HCEC 1CT (cell line): ENCODE data around the gene SERPINB1.
"Not testable (repeated sequence)": the region's sequence is repeated elsewhere in the genome, so short reads cannot be mapped to it uniquely, and the experiment has no call there.

ENCODE experiments used
- DNase-seq: peaks from one replicate; pipeline ENCODE4 v3.0.0-alpha.2; 2017

Gene SERPINB1

GRCh38 chr6:2810092-2810671 lies 31.5 kb downstream of the SERPINB1 start:
- no peak for DNase-seq

GRCh38 chr6:2809015-2809414 lies 32.6 kb downstream of the SERPINB1 start:
- no peak for DNase-seq

- DNase-seq = no peak
Observed at GRCh38 chr6:2807342-2808090, 34.1 kb downstream of the SERPINB1 start.

- no peak for DNase-seq
Observed at GRCh38 chr6:2806644-2807043, 35.0 kb downstream of the SERPINB1 start.

GRCh38 chr6:2805031-2805430 lies 36.6 kb downstream of the SERPINB1 start:
- DNase-seq = no peak

- no peak for DNase-seq
Observed at GRCh38 chr6:2804516-2804915, 37.1 kb downstream of the SERPINB1 start.

- DNase-seq = no peak
Observed at GRCh38 chr6:2803731-2804429, 37.8 kb downstream of the SERPINB1 start.

- no peak for DNase-seq
Observed at GRCh38 chr6:2802521-2803060, 39.1 kb downstream of the SERPINB1 start.

GRCh38 chr6:2801687-2802086 lies 40.0 kb downstream of the SERPINB1 start:
- DNase-seq = not testable (repeated sequence)

GRCh38 chr6:2800552-2801316 lies 40.9 kb downstream of the SERPINB1 start:
- DNase-seq = no peak

- DNase-seq = no peak
Observed at GRCh38 chr6:2799936-2800527, 41.6 kb downstream of the SERPINB1 start.

- DNase-seq = no peak
Observed at GRCh38 chr6:2798586-2799134, 43.0 kb downstream of the SERPINB1 start.

- no peak for DNase-seq
Observed at GRCh38 chr6:2797564-2798031, 44.1 kb downstream of the SERPINB1 start.

GRCh38 chr6:2796861-2797260 lies 44.8 kb downstream of the SERPINB1 start:
- no peak for DNase-seq

GRCh38 chr6:2795956-2796355 lies 45.7 kb downstream of the SERPINB1 start:
- DNase-seq = no peak

GRCh38 chr6:2795162-2795561 lies 46.5 kb downstream of the SERPINB1 start:
- DNase-seq = no peak

GRCh38 chr6:2794171-2794730 lies 47.4 kb downstream of the SERPINB1 start:
- DNase-seq = peak; percentile 7

- DNase-seq = no peak
Observed at GRCh38 chr6:2793534-2794151, 48.0 kb downstream of the SERPINB1 start.

- no peak for DNase-seq
Observed at GRCh38 chr6:2792330-2793110, 49.1 kb downstream of the SERPINB1 start.

GRCh38 chr6:2791450-2791974 lies 50.2 kb downstream of the SERPINB1 start:
- DNase-seq = no peak
